Esophagus squamous epithelium (tissue), 5 donors: ENCODE data around the gene SUPT20HL1. TPM values are rescaled to one million over a fixed set of nuclear protein-coding genes. Genes with fewer than 3 reads are reported as not detected.
"Not testable (repeated sequence)": the region's sequence is repeated elsewhere in the genome, so short reads cannot be mapped to it uniquely, and the experiment has no call there.

Experiments
- DNase-seq: peaks from one replicate; lab custom pipeline; 2025; lab: John Stamatoyannopoulos, UW
- H3K27ac ChIP-seq, 4 donors: fragments of 200-600 bp; sonication (generic); one replicate each; pipeline ENCODE4 v1.5.1; 2016 to 2019; ENCODE audit warnings: mild to moderate bottlenecking in 1 of 4
- H3K27me3 ChIP-seq, 4 donors: fragments of 200-600 bp; sonication (generic); 1 replicate in 3 of 4; 2 replicates in 1 of 4; pipeline versions ENCODE4 v1.5.1 to v1.6.0; 2017 to 2021; ENCODE audit warnings: antibody characterized with exemption in 1 of 4
- H3K36me3 ChIP-seq, 3 donors: fragments of 200-600 bp; sonication (generic); one replicate each; pipeline ENCODE4 v1.5.1; 2016 to 2019
- H3K4me1 ChIP-seq, 3 donors: fragments of 200-600 bp; sonication (generic); one replicate each; pipeline ENCODE4 v1.5.1; 2017 to 2019
- H3K4me3 ChIP-seq, 4 donors: fragments of 200-600 bp; sonication (generic); 1 replicate in 3 of 4; 2 replicates in 1 of 4; pipeline ENCODE4 v1.5.1; 2016 to 2019; ENCODE audit warnings: mild to moderate bottlenecking in 2 of 4, moderate library complexity in 1 of 4
- H3K9me3 ChIP-seq, 3 donors: fragments of 200-600 bp; sonication (generic); one replicate each; pipeline ENCODE4 v1.5.1; 2016 to 2019
- POLR2A ChIP-seq, 4 donors: fragments of 450-650 bp; IDR thresholded peaks; one replicate each; pipeline ENCODE4 v1.6.1; 2017; ENCODE audit warnings: antibody characterized with exemption in 4 of 4, mild to moderate bottlenecking in 4 of 4, moderate library complexity in 3 of 4
- WGBS, 2 donors: methylation state at CpG; one replicate each; pipeline ENCODE4 v1.1.5; 2018; 5-methylcytosine and 5-hydroxymethylcytosine counted together
- intact Hi-C: fragments of 100-400 bp; cut with DNase I; formaldehyde crosslinking; loops from one replicate; pipeline ENCODE4 v1.15.0; 2022
- total RNA-seq, 4 donors: library from RNA; depleted of rRNA; stranded (reverse); fragments of >200 nt; gene quantifications; one replicate each; pipeline ENCODE4 v1.1.0, GENCODE V29; 2016
- TF ChIP-seq, protein P1 (sequence below), 6 experiments: fragments of 450-650 bp in 4 of 6; fragments of 200-600 bp in 2 of 6; sonication (generic) in 2 of 6; IDR thresholded peaks; one replicate each; pipeline ENCODE4 v1.5.1; 2016 to 2019; ENCODE audit warnings: antibody characterized with exemption in 6 of 6, mild to moderate bottlenecking in 4 of 6, moderate library complexity in 4 of 6
- donor health status: DM: yes; HTN: yes; CAD: no.

SUPT20HL1 gene
- not detected for total RNA-seq

DNA sequence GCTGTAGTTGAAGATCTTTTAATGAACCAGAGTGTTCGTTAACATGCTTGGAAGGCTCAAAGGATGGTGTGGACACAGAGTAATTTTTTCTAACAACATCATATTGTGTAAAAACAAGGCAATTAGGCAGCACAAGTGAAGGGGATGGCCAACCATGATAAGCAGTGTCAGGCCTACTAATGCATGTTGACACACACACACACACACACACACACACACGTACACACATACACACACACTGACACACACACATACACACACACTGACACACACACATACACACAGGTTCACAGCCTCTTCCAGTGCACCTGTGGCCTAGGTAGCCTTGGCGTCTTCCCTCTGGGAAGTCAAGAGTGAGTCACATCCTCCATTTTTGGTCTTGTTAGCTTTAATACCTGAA lies at the start of gene SUPT20HL1:
Gene SUPT20HL1 (plus strand): TSS at position 368 of the 400 bp plus-strand sequence. CDS start 2,122 bp downstream, outside the sequence.
- H3K4me1 ChIP-seq: no peaks in the 10 kb centered on the region
- no peak for DNase-seq
- intact Hi-C loops: no loop called here
- H3K36me3 ChIP-seq: no peaks in the 10 kb centered on the region
- H3K4me3 ChIP-seq: no peak within 1 kb of the TSS
- no peak within 1 kb of the TSS for H3K27ac ChIP-seq
- H3K9me3 ChIP-seq: no peaks in the 10 kb centered on the region
- no peaks in the 10 kb centered on the region for H3K27me3 ChIP-seq
- WGBS, 2 donors: 67 to 88% methylated on average over 3 of the region's 3 CpGs
- TF ChIP-seq, protein P1, sequence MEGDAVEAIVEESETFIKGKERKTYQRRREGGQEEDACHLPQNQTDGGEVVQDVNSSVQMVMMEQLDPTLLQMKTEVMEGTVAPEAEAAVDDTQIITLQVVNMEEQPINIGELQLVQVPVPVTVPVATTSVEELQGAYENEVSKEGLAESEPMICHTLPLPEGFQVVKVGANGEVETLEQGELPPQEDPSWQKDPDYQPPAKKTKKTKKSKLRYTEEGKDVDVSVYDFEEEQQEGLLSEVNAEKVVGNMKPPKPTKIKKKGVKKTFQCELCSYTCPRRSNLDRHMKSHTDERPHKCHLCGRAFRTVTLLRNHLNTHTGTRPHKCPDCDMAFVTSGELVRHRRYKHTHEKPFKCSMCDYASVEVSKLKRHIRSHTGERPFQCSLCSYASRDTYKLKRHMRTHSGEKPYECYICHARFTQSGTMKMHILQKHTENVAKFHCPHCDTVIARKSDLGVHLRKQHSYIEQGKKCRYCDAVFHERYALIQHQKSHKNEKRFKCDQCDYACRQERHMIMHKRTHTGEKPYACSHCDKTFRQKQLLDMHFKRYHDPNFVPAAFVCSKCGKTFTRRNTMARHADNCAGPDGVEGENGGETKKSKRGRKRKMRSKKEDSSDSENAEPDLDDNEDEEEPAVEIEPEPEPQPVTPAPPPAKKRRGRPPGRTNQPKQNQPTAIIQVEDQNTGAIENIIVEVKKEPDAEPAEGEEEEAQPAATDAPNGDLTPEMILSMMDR (IDR thresholded peaks at IDR 0.05): no peak
- no peak for TF ChIP-seq POLR2A (IDR thresholded peaks at IDR 0.05)

DNA sequence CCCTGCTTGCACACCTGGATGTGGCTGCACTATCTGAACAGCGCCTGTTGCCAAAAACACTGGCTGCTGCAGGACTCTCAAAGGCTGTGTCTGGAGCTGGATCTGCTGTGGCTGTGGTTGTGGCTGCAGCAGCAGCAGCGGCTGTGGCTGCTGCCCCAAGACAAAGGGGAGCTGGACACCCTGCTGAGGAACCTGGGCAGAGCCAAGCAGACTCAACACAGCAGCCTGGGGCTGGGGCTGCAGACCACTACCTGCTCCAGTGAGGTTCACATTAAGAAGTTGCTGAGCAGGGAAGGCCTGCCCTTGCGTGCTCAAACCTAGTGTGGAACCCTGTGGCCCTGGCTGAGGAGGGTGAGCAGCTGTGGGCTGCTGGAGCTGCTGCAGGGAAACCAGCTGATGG lies 49.5 kb upstream of the SUPT20HL1 start:
- 50 to 86% methylated on average over 1 of the region's 3 CpGs for WGBS, 2 donors
- H3K27ac ChIP-seq, intact Hi-C loops: not testable (repeated sequence)

DNA sequence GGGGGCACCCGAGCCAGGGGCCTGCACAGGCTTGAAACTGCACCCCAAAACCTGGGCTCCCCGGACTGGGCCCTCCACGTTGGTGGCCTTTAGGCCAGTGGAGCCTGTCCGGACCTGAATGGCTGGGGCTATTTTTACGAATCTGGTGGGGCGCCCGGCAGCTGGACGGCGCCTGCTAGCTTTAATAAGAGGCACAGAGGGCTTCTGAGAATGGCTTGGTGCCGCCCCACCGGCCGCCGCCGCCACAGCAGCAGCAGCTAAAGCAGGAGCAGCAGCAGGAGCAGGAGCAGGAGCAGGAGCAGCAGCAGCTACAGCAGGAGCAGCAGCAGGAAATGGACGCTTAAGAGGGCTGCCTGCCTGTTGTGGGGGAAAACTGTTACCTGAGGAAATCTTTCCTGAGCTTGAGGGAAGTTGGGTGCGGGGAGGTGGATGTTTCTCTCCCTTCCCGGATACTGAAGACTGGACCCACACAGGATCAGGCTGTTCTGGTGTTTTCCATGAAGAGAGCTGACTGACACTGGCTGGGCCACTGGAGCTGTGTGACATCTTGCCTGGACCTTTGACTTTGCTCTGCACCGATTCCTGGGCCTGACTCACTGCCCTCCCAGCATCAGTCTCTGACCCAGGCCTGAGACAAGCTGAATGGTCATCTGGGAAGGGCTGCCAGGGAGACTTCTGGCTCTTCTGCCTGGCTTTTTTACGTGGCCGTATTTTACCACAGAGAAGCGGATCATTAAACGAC lies 48.8 kb upstream of the SUPT20HL1 start:
- WGBS, 2 donors: no CpG with 5 or more reads among the region's 22 CpGs
- DNase-seq, intact Hi-C loops: not testable (repeated sequence)

More for the DNA sequence above, 49.5 kb upstream of the SUPT20HL1 start:
- DNase-seq, H3K9me3 ChIP-seq, H3K4me1 ChIP-seq, H3K36me3 ChIP-seq, H3K27me3 ChIP-seq, H3K4me3 ChIP-seq: not testable (repeated sequence)

DNA sequence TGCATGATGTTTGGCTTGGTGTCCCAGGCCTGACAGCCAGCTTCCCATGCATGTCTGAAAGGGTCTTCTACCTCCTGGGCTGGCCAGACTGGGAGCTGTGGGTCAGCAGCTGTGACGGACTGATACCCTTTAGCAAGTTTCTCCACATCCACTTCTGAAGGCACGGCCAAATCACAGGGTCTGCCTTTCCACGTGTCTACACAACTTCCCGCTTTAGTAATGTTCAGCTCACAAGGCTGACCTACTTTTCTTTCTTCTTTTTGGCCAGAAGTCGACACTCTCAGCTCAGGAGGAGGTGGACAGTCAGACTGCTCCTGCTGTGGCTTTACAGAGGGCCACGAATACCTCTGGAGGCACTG lies 48.2 kb upstream of the SUPT20HL1 start:
- H3K27me3 ChIP-seq, H3K9me3 ChIP-seq, H3K4me3 ChIP-seq, H3K27ac ChIP-seq, H3K36me3 ChIP-seq, DNase-seq, H3K4me1 ChIP-seq, intact Hi-C loops: not testable (repeated sequence)
- WGBS, 2 donors: 80 to 100% methylated on average over 1 to 2 of the region's 6 CpGs

More for the DNA sequence above, 48.8 kb upstream of the SUPT20HL1 start:
- H3K27ac ChIP-seq, H3K9me3 ChIP-seq, H3K4me3 ChIP-seq, H3K27me3 ChIP-seq, H3K4me1 ChIP-seq, H3K36me3 ChIP-seq: not testable (repeated sequence)

GRCh38 chrX:24314019-24314635 lies 46.3 kb upstream of the SUPT20HL1 start, which contains the start of gene SUPT20HL2:
Gene SUPT20HL2 (minus strand): TSS chrX:24314069. CDS start chrX:24313315, 754 bp downstream.
- Histone ChIP-seq H3K27ac (no peak within 1 kb of the TSS), H3K4me3 (no peak within 1 kb of the TSS), H3K4me1 (no peaks in the 10 kb centered on the region), H3K9me3 (no peaks in the 10 kb centered on the region), H3K27me3 (no peaks in the 10 kb centered on the region), H3K36me3 (no peaks in the 10 kb centered on the region)
- WGBS, 2 donors: 92 to 97% methylated on average over 9 to 14 of the region's 39 CpGs
- TF ChIP-seq POLR2A (IDR thresholded peaks at IDR 0.05): no peak
- TF ChIP-seq, protein P1 (IDR thresholded peaks at IDR 0.05): no peak
- DNase-seq: no peak
- intact Hi-C loops: no loop called here

- H3K9me3 ChIP-seq: no peaks in the 10 kb centered on the region
- H3K4me1 ChIP-seq: no peaks in the 10 kb centered on the region
- no peaks in the 10 kb centered on the region for H3K36me3 ChIP-seq
- 27% methylated on average over 1 of the region's 1 CpG; no CpG with 5 or more reads in 1 of the 2 donors for WGBS, 2 donors
- no peak for DNase-seq
- H3K27ac ChIP-seq: no peak overlapping the region
- intact Hi-C loops: no loop called here
- no peaks in the 10 kb centered on the region for H3K27me3 ChIP-seq
- TF ChIP-seq, protein P1 (IDR thresholded peaks at IDR 0.05): no peak
- TF ChIP-seq POLR2A (IDR thresholded peaks at IDR 0.05): no peak
- no peak overlapping the region for H3K4me3 ChIP-seq
Observed at GRCh38 chrX:24316111-24316510, 44.3 kb upstream of the SUPT20HL1 start.
